Measurements from ENCODE around the gene ACP2. TPM values are rescaled to one million over a fixed set of nuclear protein-coding genes. Genes with fewer than 3 reads are reported as not detected.

ACP2 gene
- total RNA-seq, 1 experiment from 2014 or later = 18.7 TPM

GRCh38 chr11:47258317-47258902 lies 9.8 kb upstream of the ACP2 start:
- ATAC-seq (no peak), DNase-seq (ENCODE audit: low spot score) (no peak)
- ChIA-PET POLR2A (interaction anchor here (0.8 to 3.6 kb wide), 9 partner anchors 10 to 141 kb away, joined by 3 to 44 read pairs (median 6); partner anchors contain the start of genes ACP2, DDB2 and PACSIN3), CTCF (interaction anchor here (0.7 to 6.0 kb wide), 30 partner anchors 8 to 294 kb away, joined by 3 to 120 read pairs (median 9); partner anchors contain the start of genes ACP2, ARFGAP2, CELF1 and DDB2)
- Mint-ChIP-seq H3K27me3 (ENCODE audit: low read depth) (no peaks in the 10 kb centered on the region), H3K4me3 (peak overlapping the region; percentile 62), H3K4me1 (peaks cover 24% of the 10 kb centered on the region), H3K36me3 (no peaks in the 10 kb centered on the region), H3K9me3 (no peaks in the 10 kb centered on the region), H3K27ac (peak overlapping the region; percentile 81)
- no peak for TF ChIP-seq ATF2 (CRISPR knock-in tag; IDR thresholded peaks at IDR 0.05; ENCODE audit: borderline replicate concordance, low read depth)
- no peak for TF ChIP-seq ZNF416 (CRISPR knock-in tag; IDR thresholded peaks at IDR 0.05)
- TF ChIP-seq CBFB (CRISPR knock-in tag; IDR thresholded peaks at IDR 0.05; ENCODE audit: low read depth) = no peak
- no peak for TF ChIP-seq PRDM15 (CRISPR knock-in tag; IDR thresholded peaks at IDR 0.05)
- no peak for TF ChIP-seq NR2C2 (CRISPR knock-in tag; IDR thresholded peaks at IDR 0.05)
- TF ChIP-seq USF2 (CRISPR knock-in tag; IDR thresholded peaks at IDR 0.05) = no peak
- no peak for TF ChIP-seq CDX4 (CRISPR knock-in tag; IDR thresholded peaks at IDR 0.05; ENCODE audit: borderline replicate concordance)
- TF ChIP-seq MYBL2 (CRISPR knock-in tag; IDR thresholded peaks at IDR 0.05) = no peak
- no peak for TF ChIP-seq SOX15 (CRISPR knock-in tag; IDR thresholded peaks at IDR 0.05)
- no peak for TF ChIP-seq ATF3 (CRISPR knock-in tag; conservative IDR thresholded peaks at IDR 0.05)
- no peak for TF ChIP-seq ZNF396 (CRISPR knock-in tag; IDR thresholded peaks at IDR 0.05; ENCODE audit: borderline replicate concordance)
- TF ChIP-seq HMGXB4 (CRISPR knock-in tag; IDR thresholded peaks at IDR 0.05) = no peak

GRCh38 chr11:47257517-47258316 lies 9.1 kb upstream of the ACP2 start, which contains the start of gene NR1H3:
Gene NR1H3 (plus strand): TSS chr11:47257996. CDS start chr11:47259217, 1,221 bp downstream.
- Mint-ChIP-seq H3K36me3 (no peaks in the 10 kb centered on the region), H3K4me1 (peaks cover 24% of the 10 kb centered on the region), H3K27me3 (ENCODE audit: low read depth) (no peaks in the 10 kb centered on the region), H3K4me3 (peak within 1 kb of the TSS; percentile 62), H3K27ac (peak within 1 kb of the TSS; percentile 81), H3K9me3 (no peaks in the 10 kb centered on the region)
- POLR2A ChIA-PET = interaction anchor here (0.6 to 3.6 kb wide), 12 partner anchors 9 to 896 kb away, joined by 3 to 44 read pairs (median 4); partner anchors contain the start of genes ACP2, DDB2 and PACSIN3
- CTCF ChIA-PET = interaction anchor here (0.6 to 6.0 kb wide), 31 partner anchors 8 to 309 kb away, joined by 3 to 120 read pairs (median 5); partner anchors contain the start of genes ACP2, ARFGAP2, CELF1 and DDB2
- DNase-seq (ENCODE audit: low spot score) (peak; percentile 82), ATAC-seq (peak; percentile 78)
- TF ChIP-seq ATF2 (CRISPR knock-in tag; IDR thresholded peaks at IDR 0.05; ENCODE audit: borderline replicate concordance, low read depth) (no peak), NFATC4 (CRISPR knock-in tag; IDR thresholded peaks at IDR 0.05) (no peak), TCF7 (CRISPR knock-in tag; IDR thresholded peaks at IDR 0.05; ENCODE audit: low read depth) (no peak), AFF4 (CRISPR knock-in tag; IDR thresholded peaks at IDR 0.05; ENCODE audit: borderline replicate concordance) (no peak)
